LNCaP clone FGC (cell line): Measurements from ENCODE around the gene GRK4.

Source experiments
- DNase-seq: peaks from one replicate; pipeline ENCODE4 v3.0.0-alpha.2; 2011; ENCODE audit warnings: low read depth
- H3K4me3 ChIP-seq: 2 replicates; pipeline ENCODE4 v1.5.1; 2011; ENCODE audit warnings: mild to moderate bottlenecking, low read depth, low read length, control low read depth
- CTCF ChIP-seq: IDR thresholded peaks from 2 replicates; pipeline ENCODE4 v1.5.1; 2012; ENCODE audit warnings: mild to moderate bottlenecking; ENCODE audit not compliant: control insufficient read depth, insufficient read depth; ENCODE audit errors: extremely low read depth

The GRK4 gene

GRCh38 chr4:3073158-3074077, 110.0 kb downstream of the GRK4 start:
- DNase-seq: no peak
- peak overlapping the region; percentile 60 for H3K4me3 ChIP-seq
- peak; percentile 23; the same call in 1 of the 2 replicates for TF ChIP-seq CTCF

- peak; percentile 26 for TF ChIP-seq CTCF
Observed at GRCh38 chr4:3074078-3074845, 110.9 kb downstream of the GRK4 start, which contains the start of the genes HTT and HTT-AS. Gene HTT, plus strand, starts transcription at chr4:3074681. Its CDS starts 145 bp downstream, at chr4:3074826. Gene HTT-AS, minus strand, starts transcription at chr4:3074538.

GRCh38 chr4:3074846-3075651, 111.7 kb downstream of the GRK4 start:
- no peak for DNase-seq
- peak overlapping the region; percentile 99 for H3K4me3 ChIP-seq
- no peak for TF ChIP-seq CTCF

More at GRCh38 chr4:3074078-3074845, 110.9 kb downstream of the GRK4 start, which contains the start of the genes HTT and HTT-AS:
- peak; percentile 81 for DNase-seq
- peak within 1 kb of the TSS; percentile 99 for H3K4me3 ChIP-seq

- no peak for TF ChIP-seq CTCF
Observed at GRCh38 chr4:3075652-3075981, 112.2 kb downstream of the GRK4 start.

GRCh38 chr4:3077796-3078195, 114.4 kb downstream of the GRK4 start:
- no peak overlapping the region for H3K4me3 ChIP-seq
- no peak for DNase-seq
- TF ChIP-seq CTCF: no peak

More at GRCh38 chr4:3075652-3075981, 112.2 kb downstream of the GRK4 start:
- no peak for DNase-seq
- H3K4me3 ChIP-seq: peak overlapping the region; percentile 99

- no peak overlapping the region for H3K4me3 ChIP-seq
- no peak for TF ChIP-seq CTCF
- no peak for DNase-seq
Observed at GRCh38 chr4:3079694-3080123, 116.3 kb downstream of the GRK4 start.
